SK-N-SH (cell line): ENCODE results near the gene PARP1. TPM values are rescaled to one million over a fixed set of nuclear protein-coding genes. Genes with fewer than 3 reads are reported as not detected.

Experiments used
- CTCF ChIA-PET: fragments of 300-600, 350-600 bp; formaldehyde crosslinking; extraction: SDS; loops from one replicate; lab custom pipeline; 2021; lab: Yijun Ruan, JAX
- POLR2A ChIA-PET: fragments of 350-600 bp; sonication (Branson Sonifier 250); formaldehyde crosslinking; extraction: SDS; loops from one replicate; lab custom pipeline; 2020; ENCODE audit warnings: antibody characterized with exemption, inconsistent platforms; lab: Yijun Ruan, JAX
- DNase-seq: peaks from one replicate; pipeline ENCODE4 v3.0.0; 2012
- H2AFZ ChIP-seq: fragments of 200-600 bp; sonication (generic); 2 replicates; pipeline ENCODE4 v1.8.1; 2016; ENCODE audit warnings: antibody characterized with exemption, mild to moderate bottlenecking, low read depth
- H3F3A ChIP-seq: fragments of 200-600 bp; sonication (generic); replicated peaks from 2 replicates; pipeline ENCODE3; 2016; ENCODE audit warnings: antibody characterized with exemption, mild to moderate bottlenecking; ENCODE audit not compliant: insufficient read depth
- H3K27ac ChIP-seq, 2 experiments: fragments of 200-500 bp in 1 of 2; fragments of 200-600 bp in 1 of 2; sonication (Bioruptor generic) in 1 of 2; sonication (generic), shearing (Covaris generic) in 1 of 2; 2 replicates each; pipeline versions ENCODE4 v1.5.1 to v1.6.1; 2014 to 2016; ENCODE audit warnings: low read depth in 2 of 2, inconsistent platforms in 1 of 2, low read length in 1 of 2, mild to moderate bottlenecking in 1 of 2, mixed read lengths in 1 of 2
- H3K27me3 ChIP-seq: fragments of 200-600 bp; sonication (generic), shearing (Covaris generic); 2 replicates; pipeline ENCODE4 v1.6.1; 2016; ENCODE audit warnings: mixed run types; ENCODE audit not compliant: insufficient read depth
- H3K36me3 ChIP-seq, 2 experiments: fragments of 200-500 bp in 1 of 2; fragments of 200-600 bp in 1 of 2; sonication (Bioruptor generic) in 1 of 2; sonication (generic) in 1 of 2; replicated peaks in 1 of 2; 2 replicates each; pipeline versions ENCODE3 to v1.5.1; 2014 to 2016; ENCODE audit warnings: low read length in 1 of 2, mild to moderate bottlenecking in 1 of 2; ENCODE audit not compliant: insufficient read depth in 2 of 2, control insufficient read depth in 1 of 2
- H3K4me1 ChIP-seq, 2 experiments: fragments of 200-500 bp in 1 of 2; fragments of 200-600 bp in 1 of 2; sonication (Bioruptor generic) in 1 of 2; sonication (generic), shearing (Covaris generic) in 1 of 2; 2 replicates each; pipeline versions ENCODE4 v1.5.1 to v1.6.1; 2014 to 2016; ENCODE audit warnings: low read depth in 1 of 2, low read length in 1 of 2, mixed run types in 1 of 2; ENCODE audit not compliant: insufficient read depth in 2 of 2, control insufficient read depth in 1 of 2
- H3K4me2 ChIP-seq: fragments of 200-600 bp; sonication (generic), shearing (Covaris generic); 2 replicates; pipeline ENCODE4 v1.6.1; 2017; ENCODE audit warnings: mixed run types
- H3K4me3 ChIP-seq, 2 experiments: fragments of 200-500 bp in 1 of 2; fragments of 200-600 bp in 1 of 2; sonication (Bioruptor generic) in 1 of 2; sonication (generic), shearing (Covaris generic) in 1 of 2; 2 replicates each; pipeline versions ENCODE4 v1.5.1 to v1.8.1; 2014 to 2016; ENCODE audit warnings: low read depth in 2 of 2, inconsistent platforms in 1 of 2, low read length in 1 of 2, mild to moderate bottlenecking in 1 of 2, mixed read lengths in 1 of 2, moderate library complexity in 1 of 2
- H3K79me2 ChIP-seq: fragments of 200-600 bp; sonication (generic); 2 replicates; pipeline ENCODE4 v1.8.1; 2017; ENCODE audit warnings: mild to moderate bottlenecking; ENCODE audit not compliant: insufficient read depth
- H3K9ac ChIP-seq: fragments of 200-600 bp; sonication (generic); 2 replicates; pipeline ENCODE4 v1.6.1; 2017; ENCODE audit warnings: mixed run types
- H3K9me2 ChIP-seq: fragments of 200-600 bp; sonication (generic); 2 replicates; pipeline ENCODE4 v1.6.1; 2017; ENCODE audit warnings: mixed run types
- H3K9me3 ChIP-seq: fragments of 200-600 bp; sonication (generic); 2 replicates; pipeline ENCODE4 v1.6.1; 2017; ENCODE audit warnings: mixed run types, mild to moderate bottlenecking, moderate library complexity
- H4K20me1 ChIP-seq: fragments of 200-600 bp; sonication (generic); 2 replicates; pipeline ENCODE4 v1.6.1; 2017; ENCODE audit warnings: mild to moderate bottlenecking, mixed run types; ENCODE audit not compliant: insufficient read depth
- CHD2 ChIP-seq: fragments of 150-350 bp; IDR thresholded peaks from 2 replicates; pipeline ENCODE4 v1.6.1; 2018; ENCODE audit warnings: low read length; ENCODE audit not compliant: partially characterized antibody
- EP300 ChIP-seq, 2 experiments: IDR thresholded peaks; 2 replicates each; pipeline versions ENCODE4 v1.4.0 to v1.6.1; 2012; ENCODE audit warnings: borderline replicate concordance in 1 of 2, low read depth in 1 of 2, low read length in 1 of 2
- FOSL2 ChIP-seq: IDR thresholded peaks from 2 replicates; pipeline ENCODE4 v1.4.0; 2012; ENCODE audit warnings: low read depth, mild to moderate bottlenecking, moderate library complexity, borderline replicate concordance
- FOXM1 ChIP-seq: IDR thresholded peaks from 2 replicates; pipeline ENCODE4 v1.4.0; 2012; ENCODE audit warnings: low read depth, mild to moderate bottlenecking
- GATA2 ChIP-seq: sonication (generic); formaldehyde crosslinking; IDR thresholded peaks from 2 replicates; pipeline ENCODE4 v1.5.0; 2020; ENCODE audit warnings: mild to moderate bottlenecking, missing genetic modification reagents
- JUND ChIP-seq: IDR thresholded peaks from 2 replicates; pipeline ENCODE4 v1.4.0; 2012
- MEF2A ChIP-seq: IDR thresholded peaks from 2 replicates; pipeline ENCODE4 v1.4.0; 2012; ENCODE audit warnings: low read depth, borderline replicate concordance
- NFIC ChIP-seq: IDR thresholded peaks from 2 replicates; pipeline ENCODE4 v1.4.0; 2012; ENCODE audit warnings: borderline replicate concordance
- RAD21 ChIP-seq: IDR thresholded peaks from 2 replicates; pipeline ENCODE4 v1.6.1; 2012; ENCODE audit warnings: mild to moderate bottlenecking, low read length
- RFX5 ChIP-seq: IDR thresholded peaks from 2 replicates; pipeline ENCODE4 v1.6.1; 2012; ENCODE audit warnings: mild to moderate bottlenecking, improper control_type of control experiment, low read length
- SIN3A ChIP-seq: IDR thresholded peaks from 2 replicates; pipeline ENCODE4 v1.6.1; 2012; ENCODE audit warnings: low read depth, mild to moderate bottlenecking, low read length, moderate library complexity, borderline replicate concordance
- SMC3 ChIP-seq: IDR thresholded peaks from 2 replicates; pipeline ENCODE4 v1.6.1; 2012; ENCODE audit warnings: low read depth, low read length, improper control_type of control experiment
- TAF1 ChIP-seq: IDR thresholded peaks from 2 replicates; pipeline ENCODE4 v1.6.1; 2012; ENCODE audit warnings: low read depth, mild to moderate bottlenecking, low read length, moderate library complexity, borderline replicate concordance
- TEAD4 ChIP-seq: IDR thresholded peaks from 2 replicates; pipeline ENCODE4 v1.4.0; 2012; ENCODE audit warnings: mild to moderate bottlenecking, borderline replicate concordance; ENCODE audit not compliant: insufficient read depth
- YY1 ChIP-seq: IDR thresholded peaks from 2 replicates; pipeline ENCODE4 v1.4.0; 2012; ENCODE audit warnings: low read depth, mild to moderate bottlenecking
- WGBS: methylation state at CpG from one replicate; pipeline ENCODE4 v1.1.6; 2017; ENCODE audit warnings: low lambda C conversion rate; 5-methylcytosine and 5-hydroxymethylcytosine counted together
- polyA plus RNA-seq, 3 experiments: library from polyadenylated mRNA; depleted of rRNA; stranded (reverse); fragments of >200 nt; gene quantifications; 2 replicates each; pipeline ENCODE4 v1.2.3, GENCODE V29; 2012
- TF ChIP-seq, protein P1 (sequence below): IDR thresholded peaks from 2 replicates; pipeline ENCODE4 v1.6.1; 2012; ENCODE audit warnings: mild to moderate bottlenecking, low read depth, low read length, moderate library complexity
- TF ChIP-seq, protein P2 (sequence below): IDR thresholded peaks from 2 replicates; pipeline ENCODE4 v1.4.0; 2012; ENCODE audit warnings: low read depth, borderline replicate concordance

Gene PARP1
- polyA plus RNA-seq, 1 of the 3 experiments (the other 2 are of a cell fraction), result 239 TPM

DNA sequence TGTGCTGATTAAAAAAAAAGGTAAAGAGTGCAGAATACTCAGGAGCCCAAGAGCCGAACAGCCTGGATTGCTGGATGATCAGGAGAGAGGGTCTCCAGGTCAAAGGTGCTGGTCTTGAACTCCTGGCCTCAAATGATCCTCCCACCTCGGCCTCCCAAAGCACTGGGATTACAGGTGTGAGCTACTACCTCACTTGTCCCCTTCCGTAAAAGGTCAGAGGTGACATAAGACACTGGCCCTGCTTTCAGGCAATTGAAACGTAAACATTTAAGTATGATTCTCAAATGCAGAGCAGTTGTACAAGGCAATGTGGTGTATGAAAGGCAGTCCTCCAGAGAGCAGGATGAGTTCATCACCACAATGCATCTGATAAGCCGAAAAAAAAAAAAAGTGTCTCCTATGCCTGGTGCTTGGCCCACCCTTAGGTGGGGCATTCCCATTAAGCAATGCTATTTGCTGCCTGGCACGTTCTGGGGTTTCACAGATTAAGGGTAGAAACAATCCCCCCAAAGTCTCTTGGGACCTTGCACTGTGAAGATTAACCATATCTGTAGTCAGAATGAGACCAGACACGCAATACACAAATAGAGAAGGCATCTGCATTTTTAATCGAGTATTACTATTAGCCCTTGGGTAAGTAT is 47.7 kb downstream of the PARP1 start:
- Histone ChIP-seq H3K36me3 (peaks cover 22 to 63% of the 10 kb centered on the region in 2 experiments), H2AFZ (no peak overlapping the region), H3K4me1 (peaks cover 0 to 37% of the 10 kb centered on the region in 2 experiments; a peak in 2 of 4 replicates), H4K20me1 (no peaks in the 10 kb centered on the region), H3K79me2 (no peaks in the 10 kb centered on the region), H3K4me3 (no peak overlapping the region), H3K9me2 (no peaks in the 10 kb centered on the region), H3K4me2 (no peak overlapping the region), H3K9me3 (no peaks in the 10 kb centered on the region), H3F3A (no peaks in the 10 kb centered on the region), H3K27me3 (no peaks in the 10 kb centered on the region), H3K27ac (no peak overlapping the region), H3K9ac (no peak overlapping the region)
- ChIA-PET POLR2A (no interaction called here), CTCF (no interaction called here)
- 96% methylated on average over 8 of the region's 8 CpGs for WGBS
- DNase-seq, result no peak
- TF ChIP-seq SIN3A (no peak), FOSL2 (no peak), TAF1 (no peak), YY1 (no peak), RFX5 (no peak), EP300 (IDR thresholded peaks at IDR 0.05; ENCODE audit: borderline replicate concordance in 1 of 2, low read depth in 1 of 2, low read length in 1 of 2) (no peak), NFIC (no peak), TEAD4 (no peak), FOXM1 (no peak), RAD21 (no peak), SMC3 (no peak), GATA2 (CRISPR knock-in tag) (no peak), JUND (no peak)
- TF ChIP-seq, protein P1, sequence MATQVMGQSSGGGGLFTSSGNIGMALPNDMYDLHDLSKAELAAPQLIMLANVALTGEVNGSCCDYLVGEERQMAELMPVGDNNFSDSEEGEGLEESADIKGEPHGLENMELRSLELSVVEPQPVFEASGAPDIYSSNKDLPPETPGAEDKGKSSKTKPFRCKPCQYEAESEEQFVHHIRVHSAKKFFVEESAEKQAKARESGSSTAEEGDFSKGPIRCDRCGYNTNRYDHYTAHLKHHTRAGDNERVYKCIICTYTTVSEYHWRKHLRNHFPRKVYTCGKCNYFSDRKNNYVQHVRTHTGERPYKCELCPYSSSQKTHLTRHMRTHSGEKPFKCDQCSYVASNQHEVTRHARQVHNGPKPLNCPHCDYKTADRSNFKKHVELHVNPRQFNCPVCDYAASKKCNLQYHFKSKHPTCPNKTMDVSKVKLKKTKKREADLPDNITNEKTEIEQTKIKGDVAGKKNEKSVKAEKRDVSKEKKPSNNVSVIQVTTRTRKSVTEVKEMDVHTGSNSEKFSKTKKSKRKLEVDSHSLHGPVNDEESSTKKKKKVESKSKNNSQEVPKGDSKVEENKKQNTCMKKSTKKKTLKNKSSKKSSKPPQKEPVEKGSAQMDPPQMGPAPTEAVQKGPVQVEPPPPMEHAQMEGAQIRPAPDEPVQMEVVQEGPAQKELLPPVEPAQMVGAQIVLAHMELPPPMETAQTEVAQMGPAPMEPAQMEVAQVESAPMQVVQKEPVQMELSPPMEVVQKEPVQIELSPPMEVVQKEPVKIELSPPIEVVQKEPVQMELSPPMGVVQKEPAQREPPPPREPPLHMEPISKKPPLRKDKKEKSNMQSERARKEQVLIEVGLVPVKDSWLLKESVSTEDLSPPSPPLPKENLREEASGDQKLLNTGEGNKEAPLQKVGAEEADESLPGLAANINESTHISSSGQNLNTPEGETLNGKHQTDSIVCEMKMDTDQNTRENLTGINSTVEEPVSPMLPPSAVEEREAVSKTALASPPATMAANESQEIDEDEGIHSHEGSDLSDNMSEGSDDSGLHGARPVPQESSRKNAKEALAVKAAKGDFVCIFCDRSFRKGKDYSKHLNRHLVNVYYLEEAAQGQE, result no peak

DNA sequence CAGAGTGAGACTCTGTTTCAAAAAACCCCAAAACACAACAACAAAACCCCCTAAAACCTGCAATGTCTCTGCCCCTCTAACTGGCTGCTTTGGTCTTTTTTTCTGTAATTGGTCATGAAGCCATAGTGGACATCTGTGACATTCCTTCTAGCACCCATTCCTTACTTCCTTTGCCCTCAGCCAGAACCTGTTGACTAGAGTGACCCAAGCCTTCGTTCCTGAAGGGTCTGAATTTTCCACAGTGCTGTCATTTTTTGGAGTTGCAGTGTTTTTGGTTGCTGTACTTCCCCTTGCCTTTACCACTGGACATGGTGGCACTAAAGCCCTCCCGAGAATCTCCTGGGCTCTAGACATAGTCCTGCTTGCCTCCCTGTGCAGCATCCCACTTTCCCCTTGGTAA is 50.5 kb downstream of the PARP1 start:
- Histone ChIP-seq H3K9me2 (no peaks in the 10 kb centered on the region), H3K27me3 (no peaks in the 10 kb centered on the region), H3K4me1 (peaks cover 0 to 24% of the 10 kb centered on the region in 2 experiments; a peak in 1 of 4 replicates), H3K9me3 (no peaks in the 10 kb centered on the region), H3K4me3 (no peak overlapping the region), H3K79me2 (no peaks in the 10 kb centered on the region), H2AFZ (no peak overlapping the region), H3K4me2 (no peak overlapping the region), H3K36me3 (peaks cover 10 to 38% of the 10 kb centered on the region in 2 experiments), H4K20me1 (no peaks in the 10 kb centered on the region), H3K9ac (no peak overlapping the region), H3F3A (no peaks in the 10 kb centered on the region), H3K27ac (no peak overlapping the region)
- POLR2A ChIA-PET, result no interaction called here
- WGBS, result 96% methylated on average over 2 of the region's 2 CpGs
- CTCF ChIA-PET, result no interaction called here
- no peak for DNase-seq
- no peak for TF ChIP-seq MEF2A
- TF ChIP-seq, protein P2, sequence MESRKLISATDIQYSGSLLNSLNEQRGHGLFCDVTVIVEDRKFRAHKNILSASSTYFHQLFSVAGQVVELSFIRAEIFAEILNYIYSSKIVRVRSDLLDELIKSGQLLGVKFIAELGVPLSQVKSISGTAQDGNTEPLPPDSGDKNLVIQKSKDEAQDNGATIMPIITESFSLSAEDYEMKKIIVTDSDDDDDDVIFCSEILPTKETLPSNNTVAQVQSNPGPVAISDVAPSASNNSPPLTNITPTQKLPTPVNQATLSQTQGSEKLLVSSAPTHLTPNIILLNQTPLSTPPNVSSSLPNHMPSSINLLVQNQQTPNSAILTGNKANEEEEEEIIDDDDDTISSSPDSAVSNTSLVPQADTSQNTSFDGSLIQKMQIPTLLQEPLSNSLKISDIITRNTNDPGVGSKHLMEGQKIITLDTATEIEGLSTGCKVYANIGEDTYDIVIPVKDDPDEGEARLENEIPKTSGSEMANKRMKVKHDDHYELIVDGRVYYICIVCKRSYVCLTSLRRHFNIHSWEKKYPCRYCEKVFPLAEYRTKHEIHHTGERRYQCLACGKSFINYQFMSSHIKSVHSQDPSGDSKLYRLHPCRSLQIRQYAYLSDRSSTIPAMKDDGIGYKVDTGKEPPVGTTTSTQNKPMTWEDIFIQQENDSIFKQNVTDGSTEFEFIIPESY, result no peak
- TF ChIP-seq CHD2, result no peak
- no peak for TF ChIP-seq EP300 (IDR thresholded peaks at IDR 0.05; ENCODE audit: borderline replicate concordance in 1 of 2, low read depth in 1 of 2, low read length in 1 of 2)
- TF ChIP-seq, protein P1, result no peak
- no peak for TF ChIP-seq RAD21
